Activated CD4-positive, alpha-beta T cell treated with anti-CD3 and anti-CD28 coated beads, Interleukin-2, amount 10 ng/mL, durations not matched to agents 24 days and 14 days (primary cell): ENCODE data around the gene LATS2. TPM values are rescaled to one million over a fixed set of nuclear protein-coding genes. Genes with fewer than 3 reads are reported as not detected.
"Not testable (repeated sequence)": the region's sequence is repeated elsewhere in the genome, so short reads cannot be mapped to it uniquely, and the experiment has no call there.

Source experiments
- DNase-seq: peaks from one replicate; pipeline ENCODE4 v3.0.0; 2022
- H3K27ac Mint-ChIP-seq: one replicate; pipeline ENCODE4 v1.8.0; 2022; ENCODE audit warnings: mild to moderate bottlenecking, mixed read lengths
- H3K27me3 Mint-ChIP-seq: one replicate; pipeline ENCODE4 v1.8.0; 2022; ENCODE audit warnings: mixed read lengths
- H3K36me3 Mint-ChIP-seq: one replicate; pipeline ENCODE4 v1.8.0; 2022; ENCODE audit warnings: low read depth, mild to moderate bottlenecking, mixed read lengths
- H3K4me1 Mint-ChIP-seq: one replicate; pipeline ENCODE4 v1.8.0; 2021; ENCODE audit warnings: mixed read lengths
- H3K4me3 Mint-ChIP-seq: one replicate; pipeline ENCODE4 v1.8.0; 2022; ENCODE audit warnings: mild to moderate bottlenecking, moderate library complexity, mixed read lengths
- H3K9me3 Mint-ChIP-seq: one replicate; pipeline ENCODE4 v1.8.0; 2021; ENCODE audit warnings: mixed read lengths
- intact Hi-C: fragments of 100-400 bp; cut with micrococcal nuclease; formaldehyde crosslinking; loops from one replicate; pipeline ENCODE4 v1.15.1; 2023
- total RNA-seq: library from RNA; stranded (reverse); gene quantifications from 2 replicates; pipeline ENCODE4 v1.2.3, GENCODE V29; 2022

LATS2 gene
- total RNA-seq, 1 donor from 2014 or later: 1.7 TPM

DNA sequence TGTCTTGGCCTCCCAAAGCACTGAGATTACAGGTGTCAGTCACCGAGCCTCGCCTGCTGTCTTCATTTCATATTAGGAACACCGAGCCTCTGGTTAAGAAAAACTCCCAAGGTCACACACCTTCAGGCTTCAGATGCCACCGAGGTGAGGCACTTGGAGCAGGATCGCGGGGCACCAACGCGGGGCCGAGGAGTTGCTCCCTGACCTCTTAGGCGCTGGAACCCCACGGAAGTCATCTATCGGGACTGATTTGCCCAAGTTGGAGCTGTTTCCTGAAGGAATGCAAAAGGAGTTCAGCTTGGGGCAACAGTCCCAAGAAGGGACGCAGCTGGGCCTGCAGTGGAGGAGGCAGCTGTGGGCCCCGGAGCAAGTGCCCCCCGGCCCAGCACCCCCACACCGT lies 108.5 kb downstream of the LATS2 start:
- H3K27me3 Mint-ChIP-seq: peaks cover 17% of the 10 kb centered on the region
- no peak overlapping the region for H3K27ac Mint-ChIP-seq
- intact Hi-C loops: no loop called here
- no peak overlapping the region for H3K4me3 Mint-ChIP-seq
- no peaks in the 10 kb centered on the region for H3K4me1 Mint-ChIP-seq
- H3K9me3 Mint-ChIP-seq: no peaks in the 10 kb centered on the region
- DNase-seq: no peak
- no peaks in the 10 kb centered on the region for H3K36me3 Mint-ChIP-seq

DNA sequence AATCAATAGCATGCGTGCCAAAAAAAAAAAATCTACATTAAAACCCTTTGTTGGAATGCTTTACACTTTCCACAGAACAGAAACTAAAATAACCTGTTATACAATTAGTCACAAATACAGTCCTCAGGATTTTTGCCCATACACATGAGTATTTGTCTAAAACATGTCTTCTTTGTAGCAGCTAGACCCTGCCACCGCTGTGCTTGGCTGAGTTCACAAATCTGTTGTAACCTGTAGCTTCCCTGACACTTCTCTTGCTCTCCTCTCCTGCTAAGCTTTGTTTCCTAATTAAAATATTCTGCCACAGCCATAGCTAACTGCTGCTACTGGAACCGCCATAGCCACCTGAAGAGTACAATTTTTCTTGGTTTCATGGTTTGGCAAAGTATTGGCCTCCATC lies 113.4 kb downstream of the LATS2 start:
- H3K4me1 Mint-ChIP-seq, H3K4me3 Mint-ChIP-seq, H3K36me3 Mint-ChIP-seq, H3K9me3 Mint-ChIP-seq, H3K27ac Mint-ChIP-seq, DNase-seq: not testable (repeated sequence)
- intact Hi-C loops: loop anchor here (10.0 kb wide), 1 partner anchor 117 kb away; the partner anchor contains the start of gene LATS2
- H3K27me3 Mint-ChIP-seq: peaks cover 44% of the 10 kb centered on the region

GRCh38 chr13:20945952-20946383 lies 115.4 kb downstream of the LATS2 start:
- DNase-seq: no peak
- H3K4me3 Mint-ChIP-seq: peak overlapping the region; percentile 58
- intact Hi-C loops: loop anchor here (10.0 kb wide), 1 partner anchor 119 kb away; the partner anchor contains the start of gene LATS2

GRCh38 chr13:20942938-20943559 lies 118.3 kb downstream of the LATS2 start:
- Mint-ChIP-seq H3K4me1 (peaks cover 6% of the 10 kb centered on the region), H3K9me3 (no peaks in the 10 kb centered on the region), H3K27me3 (peaks cover 31% of the 10 kb centered on the region), H3K36me3 (no peaks in the 10 kb centered on the region), H3K27ac (no peak overlapping the region), H3K4me3 (no peak overlapping the region)
- no peak for DNase-seq
- intact Hi-C loops: loop anchor here (1.0 to 10.0 kb wide), 4 partner anchors 122 to 536 kb away; partner anchors contain the start of gene LATS2

More at GRCh38 chr13:20945952-20946383, 115.4 kb downstream of the LATS2 start:
- Mint-ChIP-seq H3K36me3 (no peaks in the 10 kb centered on the region), H3K27me3 (peaks cover 42% of the 10 kb centered on the region), H3K9me3 (no peaks in the 10 kb centered on the region), H3K27ac (peak overlapping the region; percentile 29), H3K4me1 (peaks cover 6% of the 10 kb centered on the region)

GRCh38 chr13:20940511-20940910 lies 120.9 kb downstream of the LATS2 start:
- H3K4me3 Mint-ChIP-seq, DNase-seq, H3K4me1 Mint-ChIP-seq, H3K36me3 Mint-ChIP-seq, H3K27ac Mint-ChIP-seq, H3K9me3 Mint-ChIP-seq: not testable (repeated sequence)
- intact Hi-C loops: loop anchor here (10.0 kb wide), 1 partner anchor 124 kb away; the partner anchor contains the start of gene LATS2
- peaks cover 15% of the 10 kb centered on the region for H3K27me3 Mint-ChIP-seq

GRCh38 chr13:20940083-20940482 lies 121.3 kb downstream of the LATS2 start:
- no peak for DNase-seq
- H3K9me3 Mint-ChIP-seq: no peaks in the 10 kb centered on the region
- no peaks in the 10 kb centered on the region for H3K36me3 Mint-ChIP-seq

GRCh38 chr13:20939662-20940061 lies 121.7 kb downstream of the LATS2 start:
- peaks cover 3% of the 10 kb centered on the region for H3K4me1 Mint-ChIP-seq

More at GRCh38 chr13:20940083-20940482, 121.3 kb downstream of the LATS2 start:
- intact Hi-C loops: loop anchor here (10.0 kb wide), 1 partner anchor 125 kb away; the partner anchor contains the start of gene LATS2
- peaks cover 3% of the 10 kb centered on the region for H3K4me1 Mint-ChIP-seq
- H3K27ac Mint-ChIP-seq: no peak overlapping the region
- H3K4me3 Mint-ChIP-seq: no peak overlapping the region
- peaks cover 11% of the 10 kb centered on the region for H3K27me3 Mint-ChIP-seq

GRCh38 chr13:20938302-20938701 lies 123.1 kb downstream of the LATS2 start:
- H3K27me3 Mint-ChIP-seq: peaks cover 1% of the 10 kb centered on the region
- H3K4me3 Mint-ChIP-seq: no peak overlapping the region
- H3K27ac Mint-ChIP-seq: no peak overlapping the region
- no peaks in the 10 kb centered on the region for H3K9me3 Mint-ChIP-seq
- H3K4me1 Mint-ChIP-seq: no peaks in the 10 kb centered on the region
- H3K36me3 Mint-ChIP-seq: no peaks in the 10 kb centered on the region
- DNase-seq: no peak
- intact Hi-C loops: no loop called here

More at GRCh38 chr13:20939662-20940061, 121.7 kb downstream of the LATS2 start:
- H3K4me3 Mint-ChIP-seq: no peak overlapping the region
- no peak for DNase-seq
- intact Hi-C loops: loop anchor here (10.0 kb wide), 1 partner anchor 125 kb away; the partner anchor contains the start of gene LATS2
- H3K9me3 Mint-ChIP-seq: no peaks in the 10 kb centered on the region
- peaks cover 6% of the 10 kb centered on the region for H3K27me3 Mint-ChIP-seq
- H3K36me3 Mint-ChIP-seq: no peaks in the 10 kb centered on the region
- no peak overlapping the region for H3K27ac Mint-ChIP-seq

GRCh38 chr13:20927596-20928257 lies 133.7 kb downstream of the LATS2 start:
- H3K27me3 Mint-ChIP-seq: peaks cover 4% of the 10 kb centered on the region
- intact Hi-C loops: no loop called here
- no peaks in the 10 kb centered on the region for H3K36me3 Mint-ChIP-seq
- H3K4me1 Mint-ChIP-seq: no peaks in the 10 kb centered on the region
- no peaks in the 10 kb centered on the region for H3K9me3 Mint-ChIP-seq
- no peak overlapping the region for H3K27ac Mint-ChIP-seq
- DNase-seq: no peak
- H3K4me3 Mint-ChIP-seq: no peak overlapping the region

- H3K27ac Mint-ChIP-seq, H3K4me1 Mint-ChIP-seq, H3K27me3 Mint-ChIP-seq, intact Hi-C loops, DNase-seq, H3K4me3 Mint-ChIP-seq, H3K9me3 Mint-ChIP-seq, H3K36me3 Mint-ChIP-seq: not testable (repeated sequence)
Observed at GRCh38 chr13:20925395-20925790, 136.0 kb downstream of the LATS2 start.

GRCh38 chr13:20924758-20925394 lies 136.5 kb downstream of the LATS2 start:
- DNase-seq: peak; percentile 91
- no peak overlapping the region for H3K27ac Mint-ChIP-seq
- peaks cover 4% of the 10 kb centered on the region for H3K27me3 Mint-ChIP-seq
- intact Hi-C loops: loop anchor here (1.0 to 5.0 kb wide), 3 partner anchors 213 to 743 kb away; no protein-coding TSS in a partner anchor
- H3K9me3 Mint-ChIP-seq: no peaks in the 10 kb centered on the region
- H3K4me3 Mint-ChIP-seq: no peak overlapping the region
- H3K4me1 Mint-ChIP-seq: no peaks in the 10 kb centered on the region
- no peaks in the 10 kb centered on the region for H3K36me3 Mint-ChIP-seq

- Mint-ChIP-seq H3K36me3 (no peaks in the 10 kb centered on the region), H3K27me3 (peaks cover 4% of the 10 kb centered on the region), H3K4me3 (no peak overlapping the region), H3K4me1 (no peaks in the 10 kb centered on the region), H3K9me3 (no peaks in the 10 kb centered on the region), H3K27ac (no peak overlapping the region)
- intact Hi-C loops: loop anchor here (5.0 kb wide), 1 partner anchor 741 kb away; no protein-coding TSS in a partner anchor
- no peak for DNase-seq
Observed at GRCh38 chr13:20923272-20923671, 138.1 kb downstream of the LATS2 start.
